ENCODE measurements around the gene PSIP1.

PSIP1 gene

DNA sequence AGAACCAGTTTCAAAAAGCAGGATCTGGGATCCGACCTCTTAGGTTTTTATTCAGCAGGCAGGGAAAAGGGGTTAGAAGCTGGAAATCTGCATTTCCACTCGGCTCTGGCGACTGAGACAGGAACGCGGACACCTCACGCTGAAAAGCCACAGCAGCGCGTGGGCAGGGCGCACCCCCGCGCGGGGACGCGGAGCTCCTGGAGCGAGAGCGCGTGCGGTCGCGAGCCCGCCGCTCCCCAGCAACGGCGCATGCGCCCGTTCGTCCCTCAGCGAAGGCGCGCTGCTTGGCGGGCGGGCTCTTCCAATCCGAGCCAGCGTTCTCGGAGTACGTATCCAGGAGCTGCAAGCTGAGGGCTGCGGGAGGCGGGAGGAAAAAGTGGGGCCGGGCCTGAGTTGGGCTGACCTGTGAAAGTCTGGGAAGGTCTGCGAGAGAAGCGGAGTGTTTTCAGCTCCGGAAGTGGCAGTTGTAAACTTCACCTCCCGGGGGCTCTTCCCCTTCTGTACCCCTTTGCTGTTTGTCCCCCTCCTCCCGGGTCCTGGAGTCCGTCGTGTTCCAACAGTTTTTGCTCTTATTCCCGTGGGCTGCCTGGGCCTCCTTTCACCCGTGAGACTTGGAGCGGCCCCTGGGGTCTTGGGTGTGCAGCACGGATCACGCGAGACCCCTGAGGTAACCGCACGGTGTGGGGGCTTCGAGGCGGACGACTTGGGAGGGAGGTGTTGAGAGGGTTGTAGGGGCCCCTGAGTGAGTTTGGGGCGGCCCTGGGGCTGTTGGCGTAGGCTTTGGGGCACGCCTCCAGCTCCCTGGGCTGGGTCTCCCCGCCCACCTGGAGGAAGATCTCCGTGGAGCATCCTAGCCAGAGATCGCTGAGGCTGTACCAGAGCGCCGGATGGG is 42.1 kb upstream of the PSIP1 start, which contains the start of gene CCDC171 (continued):
- TF ChIP-seq ZNF18 (tag by site-specific recombination; IDR thresholded peaks at IDR 0.05) (no peak), GLIS2 (tag by site-specific recombination; IDR thresholded peaks at IDR 0.05) (peak; percentile 85), ZBTB21 (tag by site-specific recombination; IDR thresholded peaks at IDR 0.05) (no peak), MZF1 (tag by site-specific recombination; IDR thresholded peaks at IDR 0.05; ENCODE audit: borderline replicate concordance) (no peak), ZNF132 (tag by site-specific recombination; IDR thresholded peaks at IDR 0.05; ENCODE audit: borderline replicate concordance) (no peak), ZNF777 (tag by site-specific recombination; IDR thresholded peaks at IDR 0.05; ENCODE audit: borderline replicate concordance) (peak; percentile 51; the same call in 1 of the 2 replicates), ZNF473 (tag by site-specific recombination; IDR thresholded peaks at IDR 0.05) (no peak), ZNF76 (tag by site-specific recombination; IDR thresholded peaks at IDR 0.05; ENCODE audit: borderline replicate concordance, low read depth) (no peak; the same call in 1 of the 2 replicates), ZNF350 (tag by site-specific recombination; IDR thresholded peaks at IDR 0.05) (no peak), REPIN1 (tag by site-specific recombination; IDR thresholded peaks at IDR 0.05; ENCODE audit: low read depth) (no peak), TSHZ1 (tag by site-specific recombination; IDR thresholded peaks at IDR 0.05; ENCODE audit: borderline replicate concordance) (no peak), OSR2 (tag by site-specific recombination; IDR thresholded peaks at IDR 0.05) (no peak; the same call in 1 of the 2 replicates), ZNF571 (tag by site-specific recombination; IDR thresholded peaks at IDR 0.05) (no peak), ZNF558 (tag by site-specific recombination; IDR thresholded peaks at IDR 0.05) (no peak)

DNA sequence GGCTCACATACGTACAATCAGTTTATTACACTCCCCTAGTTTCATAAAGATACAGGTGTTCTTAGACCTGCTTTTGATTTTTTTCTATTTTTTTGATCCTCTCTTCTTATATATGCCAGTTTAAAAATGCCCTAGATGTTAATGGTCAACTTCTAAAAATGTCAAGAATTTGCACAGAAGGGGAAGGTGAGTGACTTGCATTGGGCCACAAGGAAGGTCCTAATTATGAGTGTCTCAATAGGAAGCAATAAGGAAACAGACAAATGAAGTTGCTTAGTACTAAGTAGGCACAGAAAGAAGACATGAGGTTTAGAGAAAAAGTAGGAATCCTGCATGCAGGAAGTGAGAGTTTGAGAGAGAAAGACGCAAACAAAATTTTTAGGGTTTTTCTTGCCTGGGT is 38.8 kb upstream of the PSIP1 start:
- Histone ChIP-seq H3K4me1 (ENCODE audit: control insufficient read depth, insufficient read depth, low read length) (no peaks in the 10 kb centered on the region), H3K4me3 (ENCODE audit: low read depth, low read length) (no peak overlapping the region), H3K9me3 (ENCODE audit: control insufficient read depth, insufficient read depth, low read depth, low read length) (no peaks in the 10 kb centered on the region), H3K36me3 (ENCODE audit: control insufficient read depth in 2 of 2, insufficient read depth in 1 of 2, low read length in 2 of 2) (no peaks in the 10 kb centered on the region), H3K27ac (ENCODE audit: extremely low read depth, low read depth, low read length) (no peak overlapping the region)
- POLR2A ChIA-PET: no interaction called here
- no peak for TF ChIP-seq ZNF266 (tag by site-specific recombination; IDR thresholded peaks at IDR 0.05; ENCODE audit: low read depth)
- TF ChIP-seq HOXD13 (CRISPR knock-in tag; IDR thresholded peaks at IDR 0.05; ENCODE audit: borderline replicate concordance): no peak
- no peak for TF ChIP-seq ZFP69B (tag by site-specific recombination; IDR thresholded peaks at IDR 0.05)
- TF ChIP-seq ZNF10 (tag by site-specific recombination; IDR thresholded peaks at IDR 0.05): no peak
- TF ChIP-seq ZFHX2 (tag by site-specific recombination; conservative IDR thresholded peaks at IDR 0.05): no peak
- no peak for TF ChIP-seq ZNF664 (tag by site-specific recombination; IDR thresholded peaks at IDR 0.05)
- TF ChIP-seq ZNF501 (tag by site-specific recombination; IDR thresholded peaks at IDR 0.05): no peak
- no peak for TF ChIP-seq ZNF274 (IDR thresholded peaks at IDR 0.05; ENCODE audit: low read length)
- no peak for TF ChIP-seq ZNF274 (tag by site-specific recombination; IDR thresholded peaks at IDR 0.05; ENCODE audit: borderline replicate concordance)
- TF ChIP-seq ZNF292 (tag by site-specific recombination; IDR thresholded peaks at IDR 0.05; ENCODE audit: borderline replicate concordance, low read depth): no peak
- TF ChIP-seq GLIS2 (tag by site-specific recombination; IDR thresholded peaks at IDR 0.05): no peak
- no peak for TF ChIP-seq ZNF560 (tag by site-specific recombination; IDR thresholded peaks at IDR 0.05; ENCODE audit: borderline replicate concordance)
- no peak for TF ChIP-seq ZBTB10 (tag by site-specific recombination; IDR thresholded peaks at IDR 0.05)
- TF ChIP-seq ZNF654 (tag by site-specific recombination; IDR thresholded peaks at IDR 0.05; ENCODE audit: low read depth): no peak
- TF ChIP-seq ZNF830 (tag by site-specific recombination; IDR thresholded peaks at IDR 0.05; ENCODE audit: low read depth): no peak
- CTCF ChIA-PET: interaction anchor here (1.1 to 1.3 kb wide), 2 partner anchors 12 to 57 kb away, joined by 3 to 4 read pairs; no protein-coding TSS in a partner anchor
